GM12878 (cell line): ENCODE data around the gene HHIPL1. TPM values are rescaled to one million over a fixed set of nuclear protein-coding genes. Genes with fewer than 3 reads are reported as not detected.

ENCODE experiments used
- ATAC-seq: fragments of 200-7000 bp; cut with Tn5 transposase; 3 replicates; pipeline ENCODE4 v1.9.1; 2020; ENCODE audit warnings: mild to moderate bottlenecking, moderate library complexity
- BruUV-seq: library from RNA; stranded (reverse); fragments of 400-500 nt; replicated peaks from 2 replicates; lab custom pipeline; 2021; lab: Mats Ljungman, UMichigan
- CTCF ChIA-PET: fragments of 300-600 bp; sonication (Branson Sonifier 250); formaldehyde crosslinking; extraction: SDS; loops from one replicate; lab custom pipeline; 2021; ENCODE audit warnings: inconsistent platforms; lab: Yijun Ruan, JAX
- POLR2A ChIA-PET: fragments of 350-600 bp; formaldehyde crosslinking; extraction: SDS; loops from one replicate; lab custom pipeline; 2021; ENCODE audit warnings: inconsistent platforms; lab: Charles Lee
- RAD21 ChIA-PET: fragments of 300-600 bp; sonication (Branson Sonifier 250); formaldehyde crosslinking; loops from one replicate; lab custom pipeline; 2023; ENCODE audit warnings: antibody characterized with exemption; ENCODE audit not compliant: unreplicated experiment; lab: Charles Lee
- SMC1A ChIA-PET: fragments of 300-600 bp; sonication (Branson Sonifier 250); formaldehyde crosslinking; loops from one replicate; lab custom pipeline; 2023; ENCODE audit not compliant: unreplicated experiment, uncharacterized antibody; lab: Charles Lee
- DNase-seq: peaks from one replicate; pipeline ENCODE4 v3.0.0-alpha.2; 2011; ENCODE audit warnings: low read depth, low spot score
- FAIRE-seq: peaks from 3 replicates; lab custom pipeline; 2011; peaks lifted over from hg19 to GRCh38; lab: Jason Lieb, UNC
- H2AFZ ChIP-seq: 2 replicates; pipeline ENCODE4 v1.6.0; 2011; ENCODE audit warnings: low read depth, low read length, control low read depth; ENCODE audit not compliant: control insufficient read depth
- H3K27ac ChIP-seq: 2 replicates; pipeline ENCODE4 v1.5.1; 2011; ENCODE audit warnings: control low read depth; ENCODE audit not compliant: control insufficient read depth, insufficient read depth
- H3K27me3 ChIP-seq, 2 experiments: replicated peaks in 1 of 2; 2 replicates each; pipeline versions ENCODE4 v1.6.0 to v1.6.1; 2011; ENCODE audit warnings: low read length in 1 of 2; ENCODE audit not compliant: control insufficient read depth in 2 of 2, insufficient read depth in 2 of 2
- H3K36me3 ChIP-seq, 2 experiments: 2 replicates each; pipeline ENCODE4 v1.5.1; 2011; ENCODE audit warnings: low read length in 1 of 2; ENCODE audit not compliant: control insufficient read depth in 2 of 2, insufficient read depth in 2 of 2
- H3K4me1 ChIP-seq: 2 replicates; pipeline ENCODE4 v1.6.1; 2011; ENCODE audit warnings: mild to moderate bottlenecking, low read length, moderate library complexity, mixed read lengths; ENCODE audit not compliant: control insufficient read depth, insufficient read depth
- H3K4me2 ChIP-seq: 2 replicates; pipeline ENCODE4 v1.6.0; 2011; ENCODE audit warnings: control low read depth; ENCODE audit not compliant: control insufficient read depth, insufficient read depth
- H3K4me3 ChIP-seq: fragments of 200-600 bp; sonication (generic); 2 replicates; pipeline ENCODE4 v1.5.1; 2016
- H3K79me2 ChIP-seq: 2 replicates; pipeline ENCODE4 v1.6.0; 2011; ENCODE audit warnings: low read length; ENCODE audit not compliant: control insufficient read depth, insufficient read depth
- H3K9ac ChIP-seq: 2 replicates; pipeline ENCODE4 v1.8.0; 2011; ENCODE audit warnings: low read length, control low read depth, mixed read lengths; ENCODE audit not compliant: control insufficient read depth, insufficient read depth
- H3K9me3 ChIP-seq: replicated peaks from 3 replicates; pipeline ENCODE4 v1.5.1; 2011; ENCODE audit warnings: mild to moderate bottlenecking, low read length; ENCODE audit not compliant: control insufficient read depth, insufficient read depth
- H4K20me1 ChIP-seq: 2 replicates; pipeline ENCODE4 v1.6.0; 2011; ENCODE audit not compliant: control insufficient read depth, insufficient read depth
- ASH2L ChIP-seq: fragments of 300-600, 200-600 bp; sonication (generic); IDR thresholded peaks from 2 replicates; pipeline ENCODE4 v1.6.1; 2017; ENCODE audit warnings: low read depth, mild to moderate bottlenecking, borderline replicate concordance
- BCL11A ChIP-seq: IDR thresholded peaks from 2 replicates; pipeline ENCODE4 v1.6.1; 2011; ENCODE audit warnings: low read depth, low read length
- BHLHE40 ChIP-seq, 2 experiments: fragments of 450-650 bp in 1 of 2; IDR thresholded peaks; 2 replicates each; pipeline ENCODE4 v1.6.1; 2011 to 2017; ENCODE audit warnings: low read depth in 2 of 2, borderline replicate concordance in 1 of 2, improper control_type of control experiment in 1 of 2, low read length in 1 of 2, mild to moderate bottlenecking in 1 of 2
- EGR1 ChIP-seq, 2 experiments: IDR thresholded peaks; 1 replicate in 1 of 2; 2 replicates in 1 of 2; pipeline ENCODE4 v1.6.1; 2011 to 2012; ENCODE audit warnings: low read depth in 2 of 2, low read length in 2 of 2, borderline replicate concordance in 1 of 2, mild to moderate bottlenecking in 1 of 2, moderate library complexity in 1 of 2
- EZH2 ChIP-seq: IDR thresholded peaks from 2 replicates; pipeline ENCODE4 v1.6.1; 2012; ENCODE audit warnings: low read depth, mild to moderate bottlenecking, control low read depth, inconsistent platforms, low read length, borderline replicate concordance; ENCODE audit not compliant: control insufficient read depth
- FOS ChIP-seq: IDR thresholded peaks from 3 replicates; pipeline ENCODE4 v1.6.1; 2011; ENCODE audit warnings: borderline replicate concordance; ENCODE audit not compliant: insufficient read length; ENCODE audit errors: extremely low read depth
- FOXM1 ChIP-seq: IDR thresholded peaks from 2 replicates; pipeline ENCODE4 v1.6.1; 2012; ENCODE audit warnings: low read depth, mild to moderate bottlenecking, inconsistent platforms, low read length, moderate library complexity
- HCFC1 ChIP-seq: fragments of 150-350 bp; IDR thresholded peaks from 2 replicates; pipeline ENCODE4 v1.6.1; 2014; ENCODE audit warnings: low read length
- IKZF1 ChIP-seq: fragments of 450-650 bp; conservative IDR thresholded peaks from 2 replicates; pipeline ENCODE4 v1.6.1; 2017; ENCODE audit warnings: antibody characterized with exemption, mild to moderate bottlenecking
- IKZF2 ChIP-seq, 2 experiments: fragments of 450-650 bp; IDR thresholded peaks; 2 replicates each; pipeline ENCODE4 v1.6.1; 2017; ENCODE audit warnings: mild to moderate bottlenecking in 2 of 2, moderate library complexity in 2 of 2
- IRF4 ChIP-seq: IDR thresholded peaks from 2 replicates; pipeline ENCODE4 v1.6.1; 2011; ENCODE audit warnings: low read depth, low read length
- MLLT1 ChIP-seq: fragments of 450-650 bp; IDR thresholded peaks from 2 replicates; pipeline ENCODE4 v1.6.1; 2016; ENCODE audit warnings: mild to moderate bottlenecking
- NBN ChIP-seq: fragments of 450-650 bp; IDR thresholded peaks from 2 replicates; pipeline ENCODE4 v1.6.1; 2016
- NFIC ChIP-seq: IDR thresholded peaks from 2 replicates; pipeline ENCODE4 v1.6.1; 2012; ENCODE audit warnings: low read depth, mild to moderate bottlenecking, inconsistent platforms, low read length, moderate library complexity
- NR2F1 ChIP-seq: fragments of 450-650 bp; conservative IDR thresholded peaks from 2 replicates; pipeline ENCODE4 v1.6.1; 2017; ENCODE audit warnings: mild to moderate bottlenecking
- PAX5 ChIP-seq: IDR thresholded peaks from 2 replicates; pipeline ENCODE4 v1.6.1; 2011; ENCODE audit warnings: low read depth, low read length, borderline replicate concordance
- POLR2AphosphoS2 ChIP-seq: IDR thresholded peaks from 2 replicates; pipeline ENCODE4 v1.6.1; 2011; ENCODE audit warnings: low read depth, mild to moderate bottlenecking, low read length, improper control_type of control experiment, moderate library complexity
- RCOR1 ChIP-seq: conservative IDR thresholded peaks from 2 replicates; pipeline ENCODE4 v1.6.1; 2012; ENCODE audit warnings: low read depth, low read length, improper control_type of control experiment
- RFX5 ChIP-seq: IDR thresholded peaks from 2 replicates; pipeline ENCODE4 v1.6.1; 2011; ENCODE audit warnings: low read depth, low read length, improper control_type of control experiment
- SMC3 ChIP-seq: IDR thresholded peaks from 2 replicates; pipeline ENCODE4 v1.6.1; 2011; ENCODE audit warnings: low read length, improper control_type of control experiment, borderline replicate concordance
- SREBF1 ChIP-seq: IDR thresholded peaks from 2 replicates; pipeline ENCODE4 v1.6.1; 2012; ENCODE audit warnings: mild to moderate bottlenecking, low read length
- TCF12 ChIP-seq: IDR thresholded peaks from 2 replicates; pipeline ENCODE4 v1.6.1; 2011; ENCODE audit warnings: low read depth, mild to moderate bottlenecking, low read length
- ZNF217 ChIP-seq: fragments of 450-650 bp; IDR thresholded peaks from 2 replicates; pipeline ENCODE4 v1.6.1; 2017; ENCODE audit warnings: antibody characterized with exemption, mild to moderate bottlenecking
- WGBS: methylation state at CpG from one replicate; pipeline ENCODE4 v1.1.6; 2016; ENCODE audit warnings: low lambda C conversion rate; ENCODE audit not compliant: insufficient replicate concordance, insufficient coverage; ENCODE audit errors: missing lambda C conversion rate; 5-methylcytosine and 5-hydroxymethylcytosine counted together
- in situ Hi-C: fragments of 300-500 bp; cut with MboI; formaldehyde crosslinking; loops from 9 replicates; pipeline ENCODE4 v1.14.3; 2018; ENCODE audit warnings: mixed read lengths
- intact Hi-C: fragments of 100-400 bp; cut with micrococcal nuclease; formaldehyde crosslinking; loops from one replicate; pipeline ENCODE4 v1.14.2; 2022; ENCODE audit not compliant: unreplicated experiment
- polyA plus RNA-seq, 11 experiments: library from polyadenylated mRNA; depleted of rRNA in 4 of 11; unstranded in 6 of 11; stranded (reverse) in 5 of 11; fragments of >200 nt; fragmentation: Nextera tagmentation in 4 of 11; fragmentation: Illumina TruSeq in 1 of 11; extraction: Ambion mirVana in 4 of 11; extraction: Trizol in 1 of 11; gene quantifications; 1 replicate in 1 of 11; 2 replicates in 10 of 11; pipeline versions ENCODE4 v1.2.1 to v1.2.3, GENCODE V29; 2011 to 2016; ENCODE audit warnings: inconsistent platforms in 2 of 11, missing spikeins in 2 of 11, low read depth in 1 of 11
- total RNA-seq, 4 experiments: library from RNA; depleted of rRNA in 3 of 4; stranded (reverse); fragments of >200 nt in 3 of 4; fragmentation: Illumina TruSeq in 1 of 4; extraction: Trizol in 1 of 4; gene quantifications; 2 replicates each; pipeline versions ENCODE4 v1.2.1 to v1.2.3, GENCODE V29; 2013 to 2021
- TF ChIP-seq, protein P1 (sequence below): fragments of 450-650 bp; IDR thresholded peaks from 2 replicates; pipeline ENCODE4 v1.6.1; 2017; ENCODE audit warnings: mild to moderate bottlenecking

The HHIPL1 gene
- total and polyA plus RNA-seq, 10 of the 15 experiments (the other 5 are each of a cell fraction or from before 2014, with no cell fraction given), result 0.09 TPM; not detected in 9

- Histone ChIP-seq H3K27ac (no peak overlapping the region), H4K20me1 (no peaks in the 10 kb centered on the region), H3K27me3 (no peaks in the 10 kb centered on the region; a peak in 2 of 4 replicates), H3K36me3 (no peaks in the 10 kb centered on the region), H3K4me2 (no peak overlapping the region), H3K4me3 (no peak overlapping the region), H3K4me1 (no peaks in the 10 kb centered on the region), H3K9me3 (no peaks in the 10 kb centered on the region), H3K9ac (no peak overlapping the region), H3K79me2 (no peaks in the 10 kb centered on the region), H2AFZ (no peak overlapping the region)
- WGBS, result 38% methylated on average over 11 of the region's 11 CpGs
- in situ Hi-C loops, result no loop called here
- ChIA-PET SMC1A (no interaction called here), RAD21 (interaction anchor here (1.7 kb wide), 1 partner anchor 32 kb away, joined by 3 read pairs; no protein-coding TSS in a partner anchor), POLR2A (no interaction called here), CTCF (interaction anchor here (1.1 to 1.2 kb wide), 2 partner anchors 31 to 107 kb away, joined by 4 to 5 read pairs; no protein-coding TSS in a partner anchor)
- DNase-seq, result no peak
- peak; percentile 14; the same call in 2 of the 3 replicates for ATAC-seq
- no TSS peak for BruUV-seq
- FAIRE-seq, result no peak
- intact Hi-C loops, result no loop called here
- TF ChIP-seq FOS (no peak), NFIC (no peak), SMC3 (no peak), IRF4 (no peak), NBN (0 out of 2 replicates have a peak, but pooled peaks have one; percentile 27), NR2F1 (peak; percentile 44; the same call in 1 of the 2 replicates), PAX5 (0 out of 2 replicates have a peak, but pooled peaks have one; percentile 12), HCFC1 (no peak), MLLT1 (0 out of 2 replicates have a peak, but pooled peaks have one; percentile 25), IKZF2 (IDR thresholded peaks at IDR 0.05) (peak; percentile 31 to 38; a peak in 2 of 4 replicates), IKZF1 (peak; percentile 60), FOXM1 (no peak), POLR2AphosphoS2 (no peak), ZNF217 (no peak), ASH2L (no peak), SREBF1 (no peak), RFX5 (no peak), EZH2 (no peak), EGR1 (IDR thresholded peaks at IDR 0.05; ENCODE audit: borderline replicate concordance in 1 of 2, low read depth in 2 of 2, low read length in 2 of 2) (no peak), RCOR1 (no peak), BCL11A (no peak), TCF12 (peak; percentile 88), BHLHE40 (IDR thresholded peaks at IDR 0.05; ENCODE audit: borderline replicate concordance in 1 of 2, low read depth in 2 of 2, low read length in 1 of 2) (peak in 1 of 2 experiments; percentile 33; a peak in 1 of 4 replicates)
- TF ChIP-seq, protein P1, sequence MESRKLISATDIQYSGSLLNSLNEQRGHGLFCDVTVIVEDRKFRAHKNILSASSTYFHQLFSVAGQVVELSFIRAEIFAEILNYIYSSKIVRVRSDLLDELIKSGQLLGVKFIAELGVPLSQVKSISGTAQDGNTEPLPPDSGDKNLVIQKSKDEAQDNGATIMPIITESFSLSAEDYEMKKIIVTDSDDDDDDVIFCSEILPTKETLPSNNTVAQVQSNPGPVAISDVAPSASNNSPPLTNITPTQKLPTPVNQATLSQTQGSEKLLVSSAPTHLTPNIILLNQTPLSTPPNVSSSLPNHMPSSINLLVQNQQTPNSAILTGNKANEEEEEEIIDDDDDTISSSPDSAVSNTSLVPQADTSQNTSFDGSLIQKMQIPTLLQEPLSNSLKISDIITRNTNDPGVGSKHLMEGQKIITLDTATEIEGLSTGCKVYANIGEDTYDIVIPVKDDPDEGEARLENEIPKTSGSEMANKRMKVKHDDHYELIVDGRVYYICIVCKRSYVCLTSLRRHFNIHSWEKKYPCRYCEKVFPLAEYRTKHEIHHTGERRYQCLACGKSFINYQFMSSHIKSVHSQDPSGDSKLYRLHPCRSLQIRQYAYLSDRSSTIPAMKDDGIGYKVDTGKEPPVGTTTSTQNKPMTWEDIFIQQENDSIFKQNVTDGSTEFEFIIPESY, result peak; percentile 57; the same call in 1 of the 2 replicates
These were observed 18.8 kb upstream of the HHIPL1 start for GRCh38 chr14:99626041-99626648.
